Spinal cord (tissue), 10 donors: ENCODE data around the gene MKLN1. TPM values are rescaled to one million over a fixed set of nuclear protein-coding genes. Genes with fewer than 3 reads are reported as not detected.

Experiments
- DNase-seq, 6 donors: peaks; one replicate each; pipeline versions ENCODE4 v3.0.0 to v3.0.0-alpha.2; 2013 to 2015; ENCODE audit warnings: low spot score in 6 of 6, low read depth in 4 of 6
- H3K27ac ChIP-seq: one replicate; pipeline ENCODE4 v1.5.1; 2013; ENCODE audit warnings: low read depth, low read length, control low read depth
- H3K27me3 ChIP-seq: one replicate; pipeline ENCODE4 v1.6.1; 2013; ENCODE audit warnings: low read length; ENCODE audit not compliant: control insufficient read depth, insufficient read depth
- H3K36me3 ChIP-seq: one replicate; pipeline ENCODE4 v1.6.1; 2013; ENCODE audit warnings: low read length; ENCODE audit not compliant: control insufficient read depth, insufficient read depth
- H3K4me1 ChIP-seq: one replicate; pipeline ENCODE4 v1.6.1; 2013; ENCODE audit warnings: low read length; ENCODE audit not compliant: control insufficient read depth, insufficient read depth
- H3K4me3 ChIP-seq: one replicate; pipeline ENCODE4 v1.5.1; 2013; ENCODE audit warnings: low read depth, low read length, control low read depth
- H3K9me3 ChIP-seq: one replicate; pipeline ENCODE4 v1.6.1; 2013; ENCODE audit warnings: low read length; ENCODE audit not compliant: control insufficient read depth, insufficient read depth
- WGBS: methylation state at CpG from one replicate; pipeline ENCODE4 v1.1.5; 2013; ENCODE audit warnings: missing lambda C conversion rate; ENCODE audit not compliant: insufficient coverage; 5-methylcytosine and 5-hydroxymethylcytosine counted together
- polyA plus RNA-seq, 2 donors: library from polyadenylated mRNA; unstranded; fragments of 120-200 nt; gene quantifications; one replicate each; pipeline ENCODE4 v1.2.1, GENCODE V29; 2013; ENCODE audit not compliant: insufficient read length in 2 of 2
- total RNA-seq, 2 donors: library from RNA; depleted of rRNA in 1 of 2; stranded (reverse); fragments of 120-200 nt in 1 of 2; fragments of >200 nt in 1 of 2; gene quantifications; one replicate each; pipeline versions ENCODE4 v1.2.3 to v1.2.4, GENCODE V29; 2013 to 2014
- donor health status: healthy.

The MKLN1 gene
- total and polyA plus RNA-seq, 4 donors: 13.6 to 69.4 (median 36.6) TPM

DNA sequence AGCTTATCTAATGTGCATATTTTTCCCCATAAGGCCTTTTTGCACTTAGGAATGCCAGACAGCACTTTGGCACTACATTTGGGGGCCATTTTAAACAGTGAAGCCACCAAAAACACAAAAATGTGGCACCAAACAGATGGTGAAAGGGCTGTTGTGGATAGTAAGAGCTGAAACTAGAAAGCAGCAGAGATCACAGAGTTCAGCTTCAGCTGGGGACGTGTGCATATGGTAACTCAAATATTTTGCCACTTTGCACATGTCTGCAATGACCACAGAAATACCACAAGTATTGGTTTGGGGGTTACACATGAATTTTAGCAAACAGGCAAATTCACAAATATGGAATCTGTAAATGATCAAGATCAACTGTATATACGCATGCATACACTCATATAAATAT lies 155.9 kb downstream of the MKLN1 start:
- Histone ChIP-seq H3K36me3 (peaks cover 2% of the 10 kb centered on the region), H3K9me3 (no peaks in the 10 kb centered on the region), H3K4me1 (no peaks in the 10 kb centered on the region), H3K4me3 (no peak overlapping the region), H3K27me3 (no peaks in the 10 kb centered on the region), H3K27ac (no peak overlapping the region)
- DNase-seq: no peak
- no CpG with 5 or more reads among the region's 2 CpGs for WGBS

GRCh38 chr7:131486346-131486745 lies 158.7 kb downstream of the MKLN1 start:
- H3K27ac ChIP-seq: no peak overlapping the region

GRCh38 chr7:131487217-131487616 lies 159.5 kb downstream of the MKLN1 start:
- Histone ChIP-seq H3K4me1 (no peaks in the 10 kb centered on the region), H3K36me3 (no peaks in the 10 kb centered on the region), H3K27ac (no peak overlapping the region), H3K27me3 (no peaks in the 10 kb centered on the region), H3K9me3 (no peaks in the 10 kb centered on the region), H3K4me3 (no peak overlapping the region)
- no CpG with 5 or more reads among the region's 1 CpG for WGBS
- DNase-seq: no peak

More at GRCh38 chr7:131486346-131486745, 158.7 kb downstream of the MKLN1 start:
- Histone ChIP-seq H3K4me3 (no peak overlapping the region), H3K9me3 (no peaks in the 10 kb centered on the region), H3K27me3 (no peaks in the 10 kb centered on the region), H3K36me3 (no peaks in the 10 kb centered on the region), H3K4me1 (no peaks in the 10 kb centered on the region)
- WGBS: no CpG with 5 or more reads among the region's 2 CpGs
- DNase-seq: no peak

DNA sequence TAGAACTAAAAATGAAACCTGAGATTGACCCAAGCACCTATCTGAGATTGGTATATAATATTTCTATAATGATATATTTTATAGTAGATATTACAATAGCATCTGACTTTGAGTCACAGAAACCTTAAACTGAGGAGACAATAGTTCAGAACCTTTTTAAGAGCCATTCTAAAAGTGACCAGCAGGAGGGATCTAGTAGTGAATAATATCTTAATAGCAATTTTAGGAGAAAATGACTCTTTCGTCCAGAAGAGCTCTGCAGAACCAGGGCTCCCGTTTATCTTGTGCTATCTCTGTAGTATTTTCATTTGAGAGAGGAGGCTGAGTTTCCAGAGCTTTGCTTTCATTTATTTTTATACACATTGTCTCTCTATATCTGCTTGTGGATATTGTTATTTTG lies 160.7 kb downstream of the MKLN1 start:
- Histone ChIP-seq H3K27ac (no peak overlapping the region), H3K4me1 (no peaks in the 10 kb centered on the region), H3K27me3 (no peaks in the 10 kb centered on the region), H3K4me3 (no peak overlapping the region), H3K9me3 (no peaks in the 10 kb centered on the region), H3K36me3 (no peaks in the 10 kb centered on the region)
- DNase-seq: no peak
- WGBS: no CpG with 5 or more reads among the region's 2 CpGs

- no CpG with 5 or more reads among the region's 1 CpG for WGBS
- DNase-seq: no peak
- no peak overlapping the region for H3K4me3 ChIP-seq
- H3K4me1 ChIP-seq: no peaks in the 10 kb centered on the region
- H3K36me3 ChIP-seq: no peaks in the 10 kb centered on the region
- no peaks in the 10 kb centered on the region for H3K27me3 ChIP-seq
- no peaks in the 10 kb centered on the region for H3K9me3 ChIP-seq
- H3K27ac ChIP-seq: no peak overlapping the region
These were observed 161.5 kb downstream of the MKLN1 start for GRCh38 chr7:131489196-131489595.

- H3K9me3 ChIP-seq: no peaks in the 10 kb centered on the region
- no peaks in the 10 kb centered on the region for H3K27me3 ChIP-seq
- H3K4me3 ChIP-seq: no peak overlapping the region
- no peak overlapping the region for H3K27ac ChIP-seq
- DNase-seq: no peak
- no peaks in the 10 kb centered on the region for H3K4me1 ChIP-seq
- no CpG with 5 or more reads among the region's 4 CpGs for WGBS
- no peaks in the 10 kb centered on the region for H3K36me3 ChIP-seq
These were observed 162.2 kb downstream of the MKLN1 start for GRCh38 chr7:131489881-131490280.

DNA sequence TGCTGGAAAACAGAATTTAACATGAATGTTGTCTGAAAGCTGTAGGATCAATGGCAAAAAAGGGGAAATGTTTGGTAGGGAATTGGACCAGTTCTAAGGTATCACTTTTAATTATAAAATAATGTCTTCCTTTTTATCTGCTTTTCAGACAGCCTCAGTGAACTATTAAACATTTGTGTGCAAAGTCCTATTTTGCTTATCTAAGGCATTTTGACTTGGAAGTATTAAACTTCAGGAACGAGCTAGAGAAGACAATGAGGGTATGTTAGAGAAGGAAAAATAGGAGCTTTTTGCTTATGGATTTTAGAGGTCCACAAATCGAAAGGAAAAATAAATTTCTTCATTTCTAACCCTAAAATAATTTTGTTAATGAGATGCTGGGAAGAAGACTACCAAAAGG lies 165.4 kb downstream of the MKLN1 start:
- Histone ChIP-seq H3K9me3 (no peaks in the 10 kb centered on the region), H3K27ac (no peak overlapping the region), H3K27me3 (no peaks in the 10 kb centered on the region), H3K36me3 (peaks cover 3% of the 10 kb centered on the region), H3K4me1 (no peaks in the 10 kb centered on the region), H3K4me3 (no peak overlapping the region)
- no peak for DNase-seq
- no CpG with 5 or more reads among the region's 2 CpGs for WGBS

DNA sequence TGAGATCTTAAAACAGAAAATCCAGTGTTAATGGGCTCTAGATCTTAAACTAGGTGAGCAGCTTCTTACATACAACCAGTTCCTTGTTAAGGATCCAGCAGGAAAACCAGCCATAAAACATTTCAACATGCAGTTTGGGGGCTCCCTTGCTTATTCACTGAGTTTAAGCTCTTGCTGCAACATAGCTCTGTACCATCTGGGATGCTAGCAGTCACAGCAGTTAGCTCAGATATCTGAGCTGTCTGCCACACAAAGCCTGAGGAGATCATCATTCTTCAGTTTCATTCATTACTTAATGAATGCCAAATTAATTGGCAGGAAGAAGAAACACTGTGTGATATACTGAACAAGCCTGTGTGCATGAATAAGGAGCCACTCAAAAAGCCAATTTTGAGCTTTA lies 165.9 kb downstream of the MKLN1 start:
- H3K27ac ChIP-seq: no peak overlapping the region
- H3K36me3 ChIP-seq: peaks cover 3% of the 10 kb centered on the region
- H3K27me3 ChIP-seq: no peaks in the 10 kb centered on the region
- H3K4me3 ChIP-seq: no peak overlapping the region
- no peaks in the 10 kb centered on the region for H3K4me1 ChIP-seq
- H3K9me3 ChIP-seq: no peaks in the 10 kb centered on the region
- DNase-seq: peak in 4 of 6 donors; percentile 40 to 92 (median 63)

DNA sequence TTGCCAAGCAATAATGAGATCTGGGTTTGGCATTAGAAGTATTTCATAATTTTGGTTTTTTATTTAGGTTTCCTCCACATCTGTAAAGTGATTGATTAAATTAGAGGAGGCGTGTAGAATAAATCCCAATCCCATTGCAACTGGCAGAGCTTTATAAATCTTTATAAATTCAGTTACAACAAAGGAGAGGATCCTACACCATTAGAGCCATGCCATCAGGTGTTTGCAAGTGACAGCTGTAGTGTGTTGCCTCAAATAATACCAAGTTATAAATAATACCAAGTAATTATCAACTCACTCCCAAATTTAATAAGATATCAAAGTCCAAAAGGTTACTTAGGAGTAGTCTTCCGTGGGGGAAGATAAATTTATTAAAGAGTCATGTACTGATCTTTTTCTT lies 166.5 kb downstream of the MKLN1 start:
- H3K9me3 ChIP-seq: no peaks in the 10 kb centered on the region
- H3K36me3 ChIP-seq: peaks cover 3% of the 10 kb centered on the region
- H3K4me3 ChIP-seq: no peak overlapping the region
- no peak overlapping the region for H3K27ac ChIP-seq
- no peaks in the 10 kb centered on the region for H3K4me1 ChIP-seq
- DNase-seq: no peak
- WGBS: no CpG with 5 or more reads among the region's 2 CpGs
- H3K27me3 ChIP-seq: no peaks in the 10 kb centered on the region

- no peaks in the 10 kb centered on the region for H3K9me3 ChIP-seq
- DNase-seq: no peak
- H3K27ac ChIP-seq: no peak overlapping the region
- peaks cover 4% of the 10 kb centered on the region for H3K4me1 ChIP-seq
- no peaks in the 10 kb centered on the region for H3K27me3 ChIP-seq
- H3K36me3 ChIP-seq: peaks cover 3% of the 10 kb centered on the region
- no peak overlapping the region for H3K4me3 ChIP-seq
- no CpG with 5 or more reads among the region's 7 CpGs for WGBS
These were observed 168.2 kb downstream of the MKLN1 start for GRCh38 chr7:131495669-131496498.
